GM21423 (cell line): ENCODE measurements around the gene GTF2H4.
"Not testable (repeated sequence)": the region's sequence is repeated elsewhere in the genome, so short reads cannot be mapped to it uniquely, and the experiment has no call there.

ENCODE experiments used
- ATAC-seq: cut with Tn5 transposase; IDR thresholded peaks from one replicate; pipeline ENCODE4 v1.9.1; 2021; ENCODE audit warnings: mild to moderate bottlenecking, moderate library complexity; ENCODE audit not compliant: unreplicated experiment

The GTF2H4 gene

DNA sequence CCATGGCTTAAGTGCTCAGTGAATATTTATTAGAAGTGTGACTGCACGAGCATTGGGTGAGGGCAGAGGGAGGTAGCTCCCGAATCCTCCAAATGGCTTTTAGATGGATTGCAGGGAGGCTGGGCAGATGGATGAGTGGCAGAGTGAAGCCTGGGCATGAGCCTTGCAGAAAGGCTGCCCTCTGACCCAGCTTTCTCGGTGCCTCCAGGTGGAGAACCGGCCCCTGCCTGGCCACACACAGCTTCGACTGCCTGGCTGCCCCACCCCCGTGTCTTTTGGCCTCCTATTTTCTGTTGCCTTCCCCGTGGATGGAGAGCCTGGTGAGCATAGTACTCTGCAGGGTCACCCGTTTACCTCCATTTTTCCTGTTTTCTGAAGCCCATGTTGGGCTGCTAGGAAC lies 9.5 kb downstream of the GTF2H4 start:
- no peak for ATAC-seq

DNA sequence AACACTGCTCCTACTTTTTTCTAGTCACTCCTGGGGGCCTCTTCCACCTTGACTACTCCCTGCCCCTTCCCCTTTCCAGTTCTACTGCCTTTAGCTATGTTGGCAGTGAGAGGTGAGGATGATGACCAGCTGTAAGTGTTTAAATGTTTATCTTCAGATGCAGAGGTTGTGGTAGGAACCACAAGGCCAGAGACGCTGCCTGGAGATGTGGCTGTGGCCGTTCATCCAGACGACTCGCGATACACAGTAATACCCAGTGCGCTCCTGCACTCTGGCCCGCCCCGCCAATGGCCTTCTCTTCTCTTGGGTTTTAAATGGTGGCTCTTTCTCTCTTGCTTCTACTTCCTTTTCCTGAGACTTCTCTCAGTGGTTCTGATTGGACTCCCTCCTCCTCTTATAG lies 10.7 kb downstream of the GTF2H4 start:
- ATAC-seq = no peak

- ATAC-seq = no peak
These were observed 14.4 kb downstream of the GTF2H4 start for GRCh38 chr6:30922447-30922852.

- not testable (repeated sequence) for ATAC-seq
These were observed 16.1 kb downstream of the GTF2H4 start for GRCh38 chr6:30924040-30924627.

- no peak for ATAC-seq
These were observed 18.6 kb downstream of the GTF2H4 start for GRCh38 chr6:30926644-30927043.

DNA sequence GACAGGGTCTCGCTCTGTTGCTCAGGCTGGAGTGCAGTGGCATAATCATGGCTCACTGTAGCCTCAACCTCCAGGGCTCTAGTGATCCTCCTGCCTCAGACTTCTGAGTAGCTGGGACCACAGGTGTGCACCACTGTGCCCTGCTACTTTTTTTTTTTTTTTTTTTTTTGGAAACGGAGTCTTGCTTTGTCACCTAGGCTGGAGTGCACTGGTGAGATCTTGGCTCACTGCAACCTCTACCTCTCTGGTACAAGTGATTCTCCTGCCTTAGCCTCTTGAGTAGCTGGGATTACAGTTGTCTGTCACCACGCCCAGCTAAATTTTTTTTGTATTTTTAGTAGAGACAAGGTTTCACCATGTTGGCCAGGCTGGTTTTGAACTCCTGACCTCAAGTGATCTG lies 19.1 kb downstream of the GTF2H4 start:
- not testable (repeated sequence) for ATAC-seq

GRCh38 chr6:30928677-30929076 lies 20.7 kb downstream of the GTF2H4 start:
- ATAC-seq = no peak

DNA sequence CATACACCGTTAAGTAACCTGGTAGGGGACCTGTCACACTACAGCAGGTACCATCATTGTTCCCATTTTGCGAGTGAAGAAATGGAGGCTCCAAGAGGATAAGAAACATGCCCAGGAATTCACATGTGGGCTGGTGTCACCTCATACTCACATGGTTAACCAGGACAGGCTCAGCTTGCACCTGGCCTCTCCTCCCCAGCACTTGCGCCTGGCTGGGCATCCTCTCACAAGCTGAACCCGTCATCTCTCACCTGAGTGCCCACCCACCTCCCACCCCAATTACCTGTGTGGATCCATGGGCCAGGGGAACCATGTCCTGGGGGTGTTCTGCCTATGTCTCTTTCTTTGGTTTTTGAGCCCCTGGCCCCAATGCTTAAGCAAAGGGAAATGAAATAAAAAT lies 22.5 kb downstream of the GTF2H4 start:
- ATAC-seq = no peak

DNA sequence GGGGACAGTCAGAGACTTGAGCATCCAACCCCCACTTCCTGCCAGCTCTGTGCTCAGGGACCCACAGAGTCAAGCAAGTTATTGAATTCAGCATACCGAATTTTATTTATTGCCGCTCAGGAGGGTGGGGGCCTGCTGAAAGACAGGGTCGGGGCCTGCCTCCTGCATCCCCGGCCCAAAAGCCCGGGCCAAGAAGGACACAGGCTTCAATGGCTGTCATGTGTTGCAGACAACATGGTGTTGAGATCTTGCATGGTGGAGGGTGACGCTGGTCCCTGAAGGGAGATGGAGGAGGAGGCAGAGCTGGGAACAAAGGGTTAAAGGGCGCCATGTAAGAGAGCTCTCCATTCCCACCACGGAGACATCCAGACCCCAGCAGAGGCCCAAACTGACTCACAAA lies 23.3 kb downstream of the GTF2H4 start:
- ATAC-seq = no peak

DNA sequence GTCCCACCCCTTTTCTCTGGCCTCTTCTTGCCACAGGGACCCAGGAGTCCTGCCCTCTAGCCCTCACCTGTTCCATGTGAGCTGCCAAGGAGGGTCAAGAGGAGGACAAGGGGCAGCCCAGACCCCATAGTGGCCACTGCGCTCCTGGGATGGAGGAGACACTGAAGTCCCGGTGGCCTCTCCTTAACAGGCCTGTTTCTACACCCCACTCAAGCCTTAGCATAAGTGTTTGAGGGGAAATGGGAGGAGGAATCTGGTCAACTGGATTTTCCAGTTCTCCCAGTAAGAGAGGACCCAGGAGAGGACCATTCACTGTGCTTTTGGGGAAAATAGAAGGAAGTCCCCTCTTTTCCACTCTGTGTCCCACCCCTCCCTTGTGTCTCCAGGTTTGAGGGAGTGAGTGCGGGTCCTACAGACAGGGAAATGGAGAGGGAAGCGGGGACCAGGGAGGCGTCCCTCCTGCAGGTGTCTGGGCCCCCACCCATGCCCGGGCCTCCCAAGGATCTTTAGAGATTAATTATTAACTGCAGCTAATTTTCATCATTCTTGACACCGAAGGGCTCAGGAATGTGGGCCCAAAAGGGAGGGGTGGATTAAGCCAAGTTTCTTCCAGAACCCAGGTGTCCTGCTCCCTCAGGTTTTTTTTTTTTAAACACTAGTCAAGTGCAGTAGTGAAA lies 24.1 kb downstream of the GTF2H4 start, which contains the start of gene SFTA2:
SFTA2 (minus strand) TSS at position 202 of the 677 bp plus-strand sequence; CDS start at position 128, 74 bp downstream.
- no peak for ATAC-seq

DNA sequence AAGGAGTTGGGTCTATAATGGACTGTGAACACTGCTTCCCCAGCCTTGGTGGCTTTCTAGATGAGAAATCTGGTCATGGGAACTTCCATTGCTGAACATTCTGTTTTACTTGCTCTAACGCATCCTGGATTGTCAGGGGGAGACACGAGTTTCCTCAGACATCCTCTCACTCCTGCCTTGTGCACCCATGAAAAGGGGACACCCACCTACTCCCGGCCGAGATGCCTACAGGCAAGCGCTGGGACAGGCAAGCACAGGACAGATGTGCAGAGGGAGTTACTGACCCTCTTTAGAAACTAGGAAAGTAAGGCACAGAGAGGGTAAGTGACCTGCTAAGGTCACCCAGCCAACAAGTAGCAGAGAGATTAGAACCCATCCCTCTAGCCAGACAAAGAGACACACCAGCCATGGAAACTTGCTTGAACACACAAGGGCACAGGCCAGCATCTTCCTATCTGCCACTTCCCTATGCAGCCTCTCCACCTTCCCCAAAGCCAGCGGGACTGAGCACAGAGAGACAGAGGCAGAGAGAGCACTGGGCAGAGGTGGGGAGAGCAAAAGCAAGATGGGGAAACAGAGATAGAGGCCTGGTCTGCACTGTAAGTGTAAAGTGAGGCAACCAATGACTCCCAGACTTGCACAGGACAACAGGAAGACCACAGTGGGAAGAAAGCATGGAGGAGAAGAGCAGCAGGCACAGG lies 24.8 kb downstream of the GTF2H4 start:
- ATAC-seq = no peak

DNA sequence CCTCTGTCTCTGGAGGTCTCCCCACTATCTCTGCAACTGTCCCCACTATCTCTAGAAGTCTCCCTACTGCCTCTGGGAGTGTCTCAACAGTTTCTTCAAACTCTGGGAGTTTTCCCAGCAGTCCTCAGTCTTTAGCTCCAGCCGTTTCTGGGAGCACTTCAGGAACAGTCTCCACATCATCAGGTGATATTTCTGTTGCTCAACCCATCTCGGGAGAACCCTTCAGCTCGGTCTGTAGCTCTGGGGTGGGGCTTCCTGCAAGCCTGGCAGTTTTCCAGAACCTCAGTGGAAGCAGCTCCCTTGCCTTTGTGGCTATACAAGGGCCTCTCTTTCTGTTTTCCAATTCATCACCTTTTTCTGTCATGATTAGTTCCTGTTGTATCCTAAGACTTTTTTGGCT lies 27.0 kb downstream of the GTF2H4 start:
- no peak for ATAC-seq

GRCh38 chr6:30937265-30937664 lies 29.3 kb downstream of the GTF2H4 start:
- no peak for ATAC-seq

GRCh38 chr6:30938730-30939129 lies 30.7 kb downstream of the GTF2H4 start:
- ATAC-seq = no peak

DNA sequence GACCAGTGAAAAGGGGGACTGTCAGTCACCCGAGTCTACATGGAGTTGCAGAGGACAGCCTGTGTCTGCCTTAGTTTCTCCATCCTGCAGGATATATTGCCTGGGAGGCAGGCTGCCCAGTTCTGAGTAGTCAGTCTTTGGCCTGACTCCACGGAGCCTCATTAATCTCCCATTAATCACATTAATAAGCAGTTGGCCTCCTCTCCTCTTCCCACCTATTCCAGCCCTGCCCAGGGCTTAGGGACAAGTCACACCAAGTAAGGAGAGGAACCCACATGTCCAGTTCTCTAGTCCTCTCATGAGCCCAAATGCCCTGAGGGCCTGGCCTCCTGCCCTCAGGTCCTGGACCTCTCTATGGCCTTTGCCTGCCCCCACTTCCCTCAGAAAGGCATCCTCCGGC lies 31.5 kb downstream of the GTF2H4 start:
- ATAC-seq = no peak

DNA sequence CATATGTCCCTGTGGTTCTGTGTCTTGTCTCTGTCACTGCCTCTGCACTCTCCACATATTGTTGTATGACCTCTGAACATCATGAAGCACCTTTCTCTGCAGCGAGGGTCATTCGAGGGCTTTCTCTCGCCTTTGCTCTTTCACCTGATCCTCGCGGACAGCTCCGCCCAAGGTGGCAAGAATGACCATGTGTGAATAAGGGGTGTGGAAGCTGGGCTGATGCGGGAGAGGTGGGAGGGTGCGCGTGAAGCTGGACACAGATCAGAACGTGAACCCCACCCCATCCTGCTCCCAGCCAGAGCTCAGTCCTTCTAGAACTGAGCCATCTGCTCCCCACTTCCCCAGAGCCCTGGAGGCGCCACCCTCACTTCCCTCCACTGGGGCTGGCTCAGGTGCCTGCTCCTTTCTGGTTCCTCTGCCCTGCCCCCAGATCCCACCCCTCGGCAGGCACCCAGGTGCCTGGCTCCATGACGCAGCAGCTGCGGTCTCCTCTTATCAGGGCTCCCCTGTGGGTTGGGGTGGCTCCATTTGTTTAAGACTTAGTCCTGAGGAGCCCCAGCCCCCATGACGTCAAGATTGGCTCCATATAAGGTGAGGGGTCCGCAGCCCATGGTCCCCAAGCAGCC lies 32.5 kb downstream of the GTF2H4 start, which contains the start of gene MUCL3:
MUCL3 (plus strand) TSS at position 613 of the 626 bp plus-strand sequence. CDS start 27 bp downstream, outside the sequence.
- no peak for ATAC-seq

GRCh38 chr6:30942338-30943060 lies 34.5 kb downstream of the GTF2H4 start:
- no peak for ATAC-seq

- no peak for ATAC-seq
These were observed 36.0 kb downstream of the GTF2H4 start for GRCh38 chr6:30944051-30944450.

GRCh38 chr6:30945281-30945680 lies 37.3 kb downstream of the GTF2H4 start:
- ATAC-seq = no peak

DNA sequence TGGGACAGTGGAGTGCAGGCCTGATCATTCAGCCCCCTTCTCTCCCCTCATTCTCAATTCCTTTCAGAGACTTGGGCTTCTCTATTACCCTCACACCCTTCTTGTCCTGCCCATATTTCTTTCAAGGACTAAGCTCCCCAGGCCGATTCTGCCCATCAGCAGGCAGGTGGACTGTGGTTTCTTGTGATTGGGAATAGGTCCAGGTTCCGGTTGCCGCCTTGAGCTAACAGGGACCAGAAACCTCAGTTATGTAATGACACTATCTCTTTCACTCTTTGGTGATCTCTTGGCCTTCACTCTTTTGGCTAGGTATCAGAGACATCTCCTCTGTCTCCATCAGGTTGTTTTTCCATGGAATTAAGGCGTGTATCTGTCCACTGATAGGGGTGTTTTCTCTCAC lies 39.2 kb downstream of the GTF2H4 start:
- ATAC-seq = no peak

- ATAC-seq = no peak
These were observed 40.8 kb downstream of the GTF2H4 start for GRCh38 chr6:30948811-30949210.
